HS-27A (cell line): ENCODE measurements around the gene DNAL1.

ENCODE experiments used
- DNase-seq: peaks from one replicate; pipeline ENCODE4 v3.0.0-alpha.2; 2012; ENCODE audit warnings: low read depth, missing footprints

DNAL1 gene

GRCh38 chr14:73724696-73725095 is 79.9 kb downstream of the DNAL1 start:
- DNase-seq = no peak

GRCh38 chr14:73725116-73726024 is 80.6 kb downstream of the DNAL1 start:
- no peak for DNase-seq

GRCh38 chr14:73726025-73726961 is 81.5 kb downstream of the DNAL1 start:
- no peak for DNase-seq

- DNase-seq = no peak
These were observed 82.4 kb downstream of the DNAL1 start for GRCh38 chr14:73727166-73727565.

- DNase-seq = no peak
These were observed 84.0 kb downstream of the DNAL1 start for GRCh38 chr14:73728717-73729330.

- DNase-seq = no peak
These were observed 84.9 kb downstream of the DNAL1 start for GRCh38 chr14:73729556-73730265.

GRCh38 chr14:73731111-73731510 is 86.3 kb downstream of the DNAL1 start:
- no peak for DNase-seq

- no peak for DNase-seq
These were observed 87.2 kb downstream of the DNAL1 start for GRCh38 chr14:73732006-73732405.

GRCh38 chr14:73736842-73737241 is 92.1 kb downstream of the DNAL1 start:
- no peak for DNase-seq

- DNase-seq = no peak
These were observed 93.9 kb downstream of the DNAL1 start for GRCh38 chr14:73738518-73739173.

GRCh38 chr14:73739174-73739898 is 94.5 kb downstream of the DNAL1 start:
- no peak for DNase-seq

- no peak for DNase-seq
These were observed 95.3 kb downstream of the DNAL1 start for GRCh38 chr14:73739899-73740617.

- no peak for DNase-seq
These were observed 96.0 kb downstream of the DNAL1 start for GRCh38 chr14:73740618-73741326.

GRCh38 chr14:73741386-73741875 is 96.6 kb downstream of the DNAL1 start:
- DNase-seq = no peak

- DNase-seq = no peak
These were observed 97.2 kb downstream of the DNAL1 start for GRCh38 chr14:73741876-73742519.

- DNase-seq = no peak
These were observed 97.9 kb downstream of the DNAL1 start for GRCh38 chr14:73742520-73743238.

- no peak for DNase-seq
These were observed 98.7 kb downstream of the DNAL1 start for GRCh38 chr14:73743431-73743931.
